Measurements from ENCODE around the gene UGP2. TPM values are rescaled to one million over a fixed set of nuclear protein-coding genes. Genes with fewer than 3 reads are reported as not detected.

UGP2 gene
- total and polyA plus RNA-seq, 10 of the 15 experiments (the other 5 are each of a cell fraction or from before 2014, with no cell fraction given) = 40.8 to 98.3 (median 76.1) TPM

- TF ChIP-seq CTCF (IDR thresholded peaks at IDR 0.05 in 2 of 3, conservative IDR thresholded peaks at IDR 0.05 in 1 of 3; ENCODE audit: control insufficient read depth in 2 of 3, extremely low read depth in 1 of 3, insufficient read depth in 1 of 3, low read depth in 3 of 3, low read length in 3 of 3) = peak in 2 of 3 experiments; percentile 9 to 27; a peak in 1 of 6 replicates
- TF ChIP-seq CBFB (IDR thresholded peaks at IDR 0.05; ENCODE audit: low read depth) = no peak; the same call in 1 of the 2 replicates
- TF ChIP-seq SMARCA5 (IDR thresholded peaks at IDR 0.05) = peak; percentile 63; the same call in 1 of the 2 replicates
- TF ChIP-seq KLF5 (IDR thresholded peaks at IDR 0.05; ENCODE audit: partially characterized antibody) = no peak
- no peak for TF ChIP-seq ZNF217 (IDR thresholded peaks at IDR 0.05)
- no peak for TF ChIP-seq NR2C2 (IDR thresholded peaks at IDR 0.05; ENCODE audit: borderline replicate concordance, control insufficient read depth, insufficient read length, low read depth)
- peak; percentile 68 for TF ChIP-seq RUNX3 (IDR thresholded peaks at IDR 0.05; ENCODE audit: low read length)
- no peak for TF ChIP-seq ZNF687 (IDR thresholded peaks at IDR 0.05)
- no peak for TF ChIP-seq YBX1 (IDR thresholded peaks at IDR 0.05)
- TF ChIP-seq ZBTB33 (IDR thresholded peaks at IDR 0.05) = no peak
- no peak for TF ChIP-seq RFX5 (IDR thresholded peaks at IDR 0.05; ENCODE audit: low read depth, low read length)
- peak; percentile 20; the same call in 1 of the 2 replicates for TF ChIP-seq SIN3A (IDR thresholded peaks at IDR 0.05; ENCODE audit: low read depth, low read length)
- no peak for TF ChIP-seq SMC3 (IDR thresholded peaks at IDR 0.05; ENCODE audit: borderline replicate concordance, low read length)
- no peak; the same call in 1 of the 2 replicates for TF ChIP-seq CBX5 (IDR thresholded peaks at IDR 0.05; ENCODE audit: low read depth)
- TF ChIP-seq NFXL1 (IDR thresholded peaks at IDR 0.05; ENCODE audit: borderline replicate concordance) = no peak
- TF ChIP-seq EGR1 (IDR thresholded peaks at IDR 0.05; ENCODE audit: borderline replicate concordance in 1 of 2, low read depth in 2 of 2, low read length in 2 of 2) = peak in 1 of 2 experiments; percentile 29; a peak in 2 of 3 replicates
- peak; percentile 79; the same call in 1 of the 2 replicates for TF ChIP-seq LARP7 (IDR thresholded peaks at IDR 0.05)
- TF ChIP-seq MYB (IDR thresholded peaks at IDR 0.05; ENCODE audit: borderline replicate concordance, low read depth, low read length) = no peak
- TF ChIP-seq SUPT20H (IDR thresholded peaks at IDR 0.05; ENCODE audit: borderline replicate concordance, control insufficient read depth, low read depth, low read length) = no peak
- TF ChIP-seq IRF5 (IDR thresholded peaks at IDR 0.05; ENCODE audit: borderline replicate concordance) = no peak
- TF ChIP-seq CHD4 (IDR thresholded peaks at IDR 0.05) = no peak
Observed at GRCh38 chr2:63841254-63842022, at the start of gene UGP2 (continued).
